ENCODE results near the gene GUCY2C. TPM values are rescaled to one million over a fixed set of nuclear protein-coding genes. Genes with fewer than 3 reads are reported as not detected.

The GUCY2C gene
- total and polyA plus RNA-seq, 2 donors (not counting 1 experiment from before 2014, with no cell fraction given): 0.28 to 0.37 TPM

DNA sequence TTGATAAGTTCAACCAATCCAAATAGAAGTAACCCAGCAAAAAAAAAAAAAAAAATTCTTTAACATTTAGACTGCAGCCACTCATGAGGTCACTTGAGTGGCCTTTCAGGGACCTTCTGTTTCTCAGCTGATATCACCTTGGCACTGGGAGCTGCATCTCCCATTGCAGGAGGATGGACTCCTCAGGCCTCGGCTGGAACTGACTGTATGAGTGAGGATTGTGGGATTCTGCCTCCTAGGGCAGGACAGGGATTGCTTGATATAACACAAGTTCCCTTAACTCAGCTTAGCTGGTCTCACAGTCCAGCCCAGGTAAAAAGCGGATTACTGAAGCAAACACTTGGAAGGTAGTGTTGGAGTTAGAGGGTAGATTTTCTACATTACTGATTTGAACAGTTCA lies 3.5 kb upstream of the GUCY2C start:
- H3K27ac ChIP-seq (ENCODE audit: low read length in 2 of 2): no peak overlapping the region
- no peaks in the 10 kb centered on the region for H3K4me1 Mint-ChIP-seq
- WGBS (ENCODE audit: insufficient coverage): 100% methylated on average over 1 of the region's 2 CpGs
- DNase-seq: no peak
- intact Hi-C loops (cut with micrococcal nuclease): no loop called here
- no peaks in the 10 kb centered on the region for H3K36me3 ChIP-seq (replicated peaks in 1 of 2; ENCODE audit: control extremely low read depth in 1 of 2, control insufficient read depth in 1 of 2, extremely low read depth in 1 of 2, insufficient read depth in 2 of 2, low read length in 1 of 2)
- CTCF ChIA-PET: interaction anchor here (1.1 kb wide), 1 partner anchor 295 kb away, joined by 3 read pairs; no protein-coding TSS in a partner anchor
- H3K27me3 ChIP-seq (replicated peaks in 1 of 4; ENCODE audit: control extremely low read depth in 1 of 4, control insufficient read depth in 3 of 4, insufficient read depth in 4 of 4, low read length in 3 of 4): peaks cover 0 to 2% (median 0%) of the 10 kb centered on the region in 4 experiments
- H3K79me2 ChIP-seq (ENCODE audit: control insufficient read depth, insufficient read depth, low read length): no peaks in the 10 kb centered on the region
- no peak overlapping the region for H3K4me2 ChIP-seq (replicated peaks; ENCODE audit: low read depth, low read length, poor library complexity, severe bottlenecking)
- no peak overlapping the region for H3K9ac ChIP-seq (ENCODE audit: low read length)
- H3K4me3 ChIP-seq (ENCODE audit: control extremely low read depth in 1 of 5, extremely low read depth in 1 of 5, insufficient read depth in 1 of 5, low read depth in 2 of 5, low read length in 4 of 5): no peak overlapping the region
- H3K9me3 Mint-ChIP-seq (ENCODE audit: insufficient read depth): no peaks in the 10 kb centered on the region
- no peak for ATAC-seq (ENCODE audit: low read depth)
- H3K4me3 Mint-ChIP-seq: no peak overlapping the region
- POLR2A ChIA-PET: no interaction called here
- H2AFZ ChIP-seq (ENCODE audit: insufficient read depth, low read depth, low read length, poor library complexity, severe bottlenecking): no peak overlapping the region
- peaks cover 8% of the 10 kb centered on the region for H3K27me3 Mint-ChIP-seq
- no peaks in the 10 kb centered on the region for H3K4me1 ChIP-seq (ENCODE audit: control insufficient read depth in 2 of 2, insufficient read depth in 2 of 2, low read length in 2 of 2)
- H4K20me1 ChIP-seq (ENCODE audit: control insufficient read depth, insufficient read depth, low read length, poor library complexity, severe bottlenecking): no peaks in the 10 kb centered on the region
- H3K27ac Mint-ChIP-seq: no peak overlapping the region
- no peaks in the 10 kb centered on the region for H3K9me3 ChIP-seq (ENCODE audit: control extremely low read depth in 1 of 3, control insufficient read depth in 2 of 3, insufficient read depth in 1 of 3, low read length in 2 of 3)
- TF ChIP-seq CTCF (IDR thresholded peaks at IDR 0.05): no peak

DNA sequence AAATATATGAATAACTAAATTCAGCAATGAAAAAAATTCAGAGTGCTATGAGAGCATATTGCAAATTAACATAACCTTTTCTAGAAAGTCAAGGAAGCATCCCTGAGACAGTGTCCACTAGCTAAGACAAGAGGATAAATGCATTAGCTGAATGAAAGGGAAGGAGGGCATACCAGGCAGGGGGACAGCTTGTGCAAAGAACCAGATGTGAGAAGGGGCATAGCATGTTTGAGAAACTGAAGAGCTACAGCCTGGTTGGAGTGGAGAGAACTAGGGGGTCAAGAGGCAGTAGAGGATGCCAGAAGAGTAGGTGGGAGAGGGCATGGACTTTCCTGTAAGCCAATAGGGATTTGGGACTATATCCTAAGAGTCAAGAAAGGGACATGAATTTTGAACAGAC lies 2.2 kb upstream of the GUCY2C start:
- Mint-ChIP-seq H3K4me3 (no peak overlapping the region), H3K27ac (no peak overlapping the region), H3K27me3 (peaks cover 10% of the 10 kb centered on the region), H3K9me3 (ENCODE audit: insufficient read depth) (no peaks in the 10 kb centered on the region), H3K4me1 (no peaks in the 10 kb centered on the region)
- no peaks in the 10 kb centered on the region for H3K9me3 ChIP-seq (ENCODE audit: control extremely low read depth in 1 of 3, control insufficient read depth in 2 of 3, insufficient read depth in 1 of 3, low read length in 2 of 3)
- no peak overlapping the region for H3K27ac ChIP-seq (ENCODE audit: low read length in 2 of 2)
- DNase-seq (no peak), ATAC-seq (ENCODE audit: low read depth) (no peak)
- intact Hi-C loops (cut with micrococcal nuclease): no loop called here
- ChIA-PET CTCF (no interaction called here), POLR2A (no interaction called here)
- no peaks in the 10 kb centered on the region for H3K79me2 ChIP-seq (ENCODE audit: control insufficient read depth, insufficient read depth, low read length)
- H3K36me3 ChIP-seq (replicated peaks in 1 of 2; ENCODE audit: control extremely low read depth in 1 of 2, control insufficient read depth in 1 of 2, extremely low read depth in 1 of 2, insufficient read depth in 2 of 2, low read length in 1 of 2): no peaks in the 10 kb centered on the region
- TF ChIP-seq CTCF (IDR thresholded peaks at IDR 0.05): no peak
- TF ChIP-seq EZH2 (IDR thresholded peaks at IDR 0.05; ENCODE audit: borderline replicate concordance, insufficient read depth, low read depth, low read length, poor library complexity, severe bottlenecking): no peak
- no peaks in the 10 kb centered on the region for H4K20me1 ChIP-seq (ENCODE audit: control insufficient read depth, insufficient read depth, low read length, poor library complexity, severe bottlenecking)
- peaks cover 0 to 2% (median 0%) of the 10 kb centered on the region in 4 experiments for H3K27me3 ChIP-seq (replicated peaks in 1 of 4; ENCODE audit: control extremely low read depth in 1 of 4, control insufficient read depth in 3 of 4, insufficient read depth in 4 of 4, low read length in 3 of 4)
- H3K4me1 ChIP-seq (ENCODE audit: control insufficient read depth in 2 of 2, insufficient read depth in 2 of 2, low read length in 2 of 2): no peaks in the 10 kb centered on the region
- no peak overlapping the region for H2AFZ ChIP-seq (ENCODE audit: insufficient read depth, low read depth, low read length, poor library complexity, severe bottlenecking)
- no peak overlapping the region for H3K4me3 ChIP-seq (ENCODE audit: control extremely low read depth in 1 of 5, extremely low read depth in 1 of 5, insufficient read depth in 1 of 5, low read depth in 2 of 5, low read length in 4 of 5)
- no peak overlapping the region for H3K4me2 ChIP-seq (replicated peaks; ENCODE audit: low read depth, low read length, poor library complexity, severe bottlenecking)
- no peak overlapping the region for H3K9ac ChIP-seq (ENCODE audit: low read length)
